Jurkat, Clone E6-1 (cell line): ENCODE measurements around the gene FAM156A.
"Not testable (repeated sequence)": the region's sequence is repeated elsewhere in the genome, so short reads cannot be mapped to it uniquely, and the experiment has no call there.

Experiments
- DNase-seq: peaks from one replicate; pipeline ENCODE4 v3.0.0-alpha.2; 2011; ENCODE audit warnings: low read depth, low spot score
- H3K4me3 ChIP-seq: 2 replicates; pipeline ENCODE4 v1.5.1; 2011; ENCODE audit warnings: mild to moderate bottlenecking, low read length, control low read depth, moderate library complexity

The FAM156A gene

DNA sequence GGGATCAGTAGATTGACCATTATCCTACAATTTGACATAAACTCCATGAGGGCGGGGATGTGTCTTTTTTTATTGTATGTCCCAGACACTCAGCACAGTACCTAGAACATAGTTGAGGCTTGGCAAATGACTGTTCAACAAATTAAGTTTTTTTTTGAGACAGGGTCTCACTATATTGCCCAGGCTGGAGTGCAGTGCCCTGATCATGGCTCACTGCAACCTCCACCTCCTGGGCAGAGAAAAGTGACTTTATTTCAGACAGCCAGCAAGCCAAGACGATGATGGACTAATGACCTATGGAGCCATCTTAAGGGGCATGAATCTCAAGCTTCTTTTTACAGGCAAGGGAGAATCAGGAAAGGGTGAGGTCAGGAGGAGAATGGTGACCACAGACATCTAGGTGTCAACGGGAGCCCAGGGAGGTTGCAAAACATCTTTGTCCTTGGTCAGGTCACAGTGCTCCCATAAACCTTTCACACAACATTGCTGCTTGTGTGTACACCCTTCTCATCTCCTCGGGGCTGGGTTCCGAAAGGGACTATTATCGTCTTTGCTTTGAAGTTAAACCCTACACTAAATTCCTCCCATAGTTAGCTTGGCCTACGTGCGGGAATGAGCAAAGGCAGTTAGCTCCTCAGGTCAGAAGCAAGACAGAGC lies 16.1 kb upstream of the FAM156A start:
- H3K4me3 ChIP-seq, DNase-seq: not testable (repeated sequence)

DNA sequence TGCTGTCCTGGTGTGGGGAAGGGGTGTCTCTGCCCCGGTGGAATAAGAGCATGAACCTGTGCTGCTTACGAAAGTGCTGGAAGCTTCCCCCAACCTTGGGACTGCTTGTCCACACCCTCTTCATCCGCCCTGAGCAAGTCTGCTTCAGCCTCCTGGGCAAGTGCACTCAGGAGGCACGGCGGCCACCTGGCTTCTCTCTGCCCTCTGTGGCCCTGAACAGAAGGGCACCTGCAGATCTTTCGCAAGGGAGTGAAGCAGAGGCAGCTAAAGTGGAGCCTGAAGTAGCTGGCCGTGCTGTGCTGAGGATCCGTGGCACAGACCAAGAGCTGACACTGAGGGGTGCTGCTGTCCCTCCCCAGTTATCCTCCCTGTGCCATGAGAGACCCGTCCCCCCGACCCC lies 9.6 kb upstream of the FAM156A start:
- not testable (repeated sequence) for H3K4me3 ChIP-seq, DNase-seq

DNA sequence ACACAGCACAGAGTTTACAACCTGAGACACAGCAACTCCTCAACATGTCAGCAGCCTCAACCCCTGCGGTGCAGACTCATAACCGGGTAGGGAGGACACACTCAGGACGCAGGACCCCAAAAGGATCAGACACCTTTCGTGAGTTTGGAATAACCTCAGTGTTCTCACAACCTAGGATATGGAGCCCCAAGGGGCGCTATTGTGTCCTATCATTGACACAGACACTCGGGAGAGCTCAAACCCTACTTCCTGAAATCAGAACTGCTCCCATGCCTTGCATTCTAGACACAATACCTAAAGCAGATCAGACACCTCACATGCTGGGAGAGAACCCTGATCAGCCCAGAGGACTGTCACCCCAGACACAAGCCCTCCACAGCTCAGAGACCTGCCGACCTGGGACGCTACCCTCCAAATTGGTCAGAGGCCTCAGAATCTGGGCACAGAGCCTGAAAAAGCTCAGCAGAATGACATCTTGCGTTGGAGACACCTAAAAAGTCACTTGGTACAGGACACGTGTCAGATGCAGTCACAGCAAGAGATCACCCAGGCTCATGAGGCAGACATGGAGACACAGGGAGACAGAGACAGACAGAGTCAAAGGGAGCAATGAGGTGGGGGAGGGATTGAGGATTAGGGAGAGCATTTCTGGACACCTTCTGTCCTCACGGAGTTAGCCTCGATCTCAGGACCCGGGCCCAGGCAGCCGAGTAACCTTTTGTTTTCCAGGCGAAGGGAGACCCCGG lies 8.8 kb upstream of the FAM156A start:
- H3K4me3 ChIP-seq, DNase-seq: not testable (repeated sequence)

DNA sequence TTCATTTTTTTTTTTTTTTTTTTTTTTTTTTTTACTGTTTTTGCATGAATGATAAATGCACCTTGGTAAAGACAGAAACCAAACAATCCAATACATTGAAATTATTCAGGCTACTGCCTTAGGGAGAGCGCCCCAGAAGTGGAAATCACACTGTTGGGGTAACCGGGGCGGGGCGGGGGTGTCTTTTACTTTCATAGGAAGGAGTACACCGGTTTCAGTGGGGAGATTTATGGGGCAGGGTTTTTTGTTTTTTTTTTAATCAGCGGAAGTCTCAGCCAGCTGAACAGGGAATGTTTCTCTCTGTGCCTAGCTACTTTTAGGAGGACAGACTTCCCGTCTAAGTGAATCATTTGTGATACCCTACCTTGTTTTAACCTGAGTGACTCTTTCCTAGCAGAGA lies 643 bp upstream of the FAM156A start:
- DNase-seq, H3K4me3 ChIP-seq: not testable (repeated sequence)

DNA sequence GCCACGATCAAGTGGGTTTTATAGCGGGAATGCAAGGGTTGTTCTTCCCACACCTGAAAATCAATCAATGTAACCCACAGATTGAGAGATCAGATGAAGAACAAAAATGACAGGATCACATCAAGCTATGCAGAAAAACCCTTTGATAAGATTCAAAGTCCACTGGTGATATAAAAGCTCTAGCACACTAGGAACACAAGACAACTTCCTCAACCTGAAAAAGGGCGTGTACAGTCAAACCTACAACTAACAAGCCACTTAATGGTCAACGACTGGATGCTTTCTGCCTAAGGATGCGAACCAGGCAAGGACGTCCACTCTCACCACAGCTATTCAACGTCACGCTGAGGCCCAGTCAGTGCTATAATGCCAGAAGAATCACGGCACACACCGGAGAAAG lies 8.4 kb downstream of the FAM156A start:
- DNase-seq, H3K4me3 ChIP-seq: not testable (repeated sequence)

DNA sequence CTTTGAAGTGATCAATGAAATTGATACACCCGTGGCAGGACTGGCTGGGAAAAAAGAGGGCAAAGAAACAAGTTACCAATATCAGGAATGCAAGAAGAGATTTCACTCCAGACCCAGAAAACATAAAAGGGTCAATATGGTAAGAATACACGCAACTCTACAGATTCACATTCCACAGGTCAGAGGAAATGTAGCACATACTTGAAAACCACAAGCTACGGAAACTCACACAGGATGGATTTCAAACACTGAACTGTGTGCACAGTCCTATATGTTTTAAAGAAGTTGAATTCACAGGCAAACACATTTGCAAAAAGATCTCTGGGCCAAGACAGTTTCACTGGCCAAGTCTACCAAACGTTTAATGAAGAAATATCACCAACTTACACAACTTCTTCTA lies 9.0 kb downstream of the FAM156A start:
- DNase-seq, H3K4me3 ChIP-seq: not testable (repeated sequence)

DNA sequence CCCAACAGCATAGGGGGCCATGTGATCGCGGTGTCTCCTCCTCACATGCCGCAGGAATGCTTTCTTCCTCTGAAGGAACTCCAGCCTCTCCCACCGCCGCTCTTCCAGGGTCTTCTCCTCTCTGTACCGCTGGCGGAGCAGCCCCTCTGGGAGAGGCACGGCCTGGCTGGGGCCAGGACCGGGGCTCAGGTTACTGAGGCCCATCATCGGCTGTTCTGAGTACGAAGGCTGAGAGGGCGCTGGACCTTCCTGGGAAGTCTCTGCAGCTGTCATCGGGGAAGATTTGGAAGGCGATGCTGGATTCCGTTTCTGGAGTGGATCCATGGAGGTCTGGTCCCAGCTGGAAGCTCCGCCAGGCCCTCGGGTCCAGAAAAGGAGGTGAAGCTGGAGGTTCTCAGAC lies 10.1 kb downstream of the FAM156A start:
- not testable (repeated sequence) for DNase-seq, H3K4me3 ChIP-seq

DNA sequence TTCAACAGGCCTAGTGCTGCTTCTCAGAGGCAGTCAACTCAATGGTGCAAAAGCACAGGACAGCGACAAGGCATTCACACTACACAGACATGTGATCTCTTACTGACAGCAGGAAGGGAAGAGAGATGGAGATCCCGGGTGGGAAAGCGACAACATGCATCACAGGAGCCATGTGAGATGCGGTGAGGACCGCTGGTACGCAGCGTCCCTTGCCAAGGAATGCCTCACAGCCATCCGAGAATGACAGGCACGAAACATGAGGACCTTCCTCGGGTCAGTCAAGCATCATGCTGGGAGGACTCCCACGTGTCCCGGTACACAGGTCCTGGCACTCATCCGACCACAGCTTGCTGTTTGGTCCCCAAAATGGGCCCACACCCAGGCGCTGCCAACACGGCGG lies 10.8 kb downstream of the FAM156A start:
- H3K4me3 ChIP-seq, DNase-seq: not testable (repeated sequence)

DNA sequence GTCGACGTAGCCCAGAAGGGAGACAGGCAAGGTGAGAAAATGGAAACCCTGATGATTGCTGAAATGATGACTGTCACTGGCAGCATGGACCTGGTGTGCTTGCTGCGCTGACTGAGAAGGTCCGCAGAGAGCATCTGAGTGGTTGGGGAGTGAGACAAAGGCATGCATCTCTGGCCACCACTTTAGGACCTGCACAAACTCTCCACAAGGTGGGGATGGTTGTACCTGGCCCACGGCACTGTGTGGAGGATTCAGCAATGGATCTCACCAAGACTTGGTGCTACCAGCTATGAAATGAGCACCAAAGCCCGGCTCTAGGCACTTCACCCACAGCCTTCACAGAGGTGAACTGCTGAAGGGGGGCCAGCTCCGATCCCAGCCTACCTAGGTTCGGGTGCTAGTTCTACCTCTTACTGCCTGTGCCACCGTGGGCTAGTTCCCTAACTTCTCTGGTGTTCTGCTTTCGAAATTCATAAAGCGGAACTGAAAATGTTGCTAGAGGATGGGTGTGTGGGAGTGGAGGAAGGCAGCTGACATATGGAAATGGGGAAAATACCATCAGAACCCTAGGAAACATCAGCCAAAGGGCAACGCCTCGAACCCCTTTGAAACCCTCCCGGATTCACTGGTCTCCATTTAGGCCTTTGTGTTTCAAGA lies 12.4 kb downstream of the FAM156A start:
- DNase-seq, H3K4me3 ChIP-seq: not testable (repeated sequence)

DNA sequence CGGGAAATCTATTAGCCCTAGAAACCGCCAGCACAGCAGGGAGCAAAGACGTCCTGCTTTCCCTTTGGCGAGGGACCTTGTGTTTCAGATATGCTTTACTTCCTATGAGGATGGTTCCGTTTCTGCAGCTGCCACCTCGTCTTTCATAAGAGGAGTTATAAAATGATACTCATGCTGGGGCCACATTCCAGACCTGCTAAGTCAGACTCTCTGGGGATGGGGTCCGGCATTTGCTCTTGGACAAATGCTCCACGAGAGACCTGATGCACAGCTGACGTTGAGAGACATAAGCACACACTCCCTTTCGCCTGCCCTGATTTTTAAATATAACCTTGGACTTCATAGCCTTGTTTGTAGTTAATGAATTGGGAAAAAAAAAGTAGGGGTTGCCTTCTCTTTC lies 16.6 kb downstream of the FAM156A start:
- H3K4me3 ChIP-seq, DNase-seq: not testable (repeated sequence)

DNA sequence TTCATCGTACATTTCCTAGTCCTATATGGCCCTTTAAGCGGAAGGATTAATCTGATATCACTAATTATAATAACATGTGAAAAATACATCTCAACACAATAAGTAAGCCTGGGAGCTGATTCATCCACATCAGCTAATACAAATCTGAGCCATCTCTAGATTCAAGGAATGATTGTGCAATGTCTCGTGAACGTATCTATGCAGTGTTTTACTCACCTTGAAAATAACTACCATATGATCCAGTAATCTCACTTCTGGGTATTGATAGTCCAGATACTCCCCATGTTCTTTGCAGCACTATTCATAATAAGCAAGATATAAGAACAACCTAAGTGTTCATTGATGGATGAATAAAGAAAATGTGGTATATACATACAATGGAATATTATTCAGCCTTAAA lies 17.6 kb downstream of the FAM156A start:
- not testable (repeated sequence) for H3K4me3 ChIP-seq, DNase-seq

DNA sequence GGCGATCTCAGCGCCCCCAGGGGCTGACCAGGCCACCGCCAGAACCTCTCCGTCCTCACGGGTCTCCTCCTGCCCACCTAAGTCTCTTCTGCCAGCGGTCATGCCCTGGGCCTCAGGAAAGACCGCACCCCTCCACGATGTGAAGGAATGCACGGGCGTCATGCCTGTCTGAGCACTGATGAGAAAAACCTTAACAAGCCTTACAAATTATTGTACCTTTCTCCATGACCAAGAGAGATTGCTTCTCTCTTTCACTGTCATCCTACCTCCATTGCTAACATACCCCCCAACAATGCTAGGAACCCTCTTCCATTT lies 22.9 kb downstream of the FAM156A start:
- peak overlapping the region; percentile 68 for H3K4me3 ChIP-seq
- DNase-seq: not testable (repeated sequence)

DNA sequence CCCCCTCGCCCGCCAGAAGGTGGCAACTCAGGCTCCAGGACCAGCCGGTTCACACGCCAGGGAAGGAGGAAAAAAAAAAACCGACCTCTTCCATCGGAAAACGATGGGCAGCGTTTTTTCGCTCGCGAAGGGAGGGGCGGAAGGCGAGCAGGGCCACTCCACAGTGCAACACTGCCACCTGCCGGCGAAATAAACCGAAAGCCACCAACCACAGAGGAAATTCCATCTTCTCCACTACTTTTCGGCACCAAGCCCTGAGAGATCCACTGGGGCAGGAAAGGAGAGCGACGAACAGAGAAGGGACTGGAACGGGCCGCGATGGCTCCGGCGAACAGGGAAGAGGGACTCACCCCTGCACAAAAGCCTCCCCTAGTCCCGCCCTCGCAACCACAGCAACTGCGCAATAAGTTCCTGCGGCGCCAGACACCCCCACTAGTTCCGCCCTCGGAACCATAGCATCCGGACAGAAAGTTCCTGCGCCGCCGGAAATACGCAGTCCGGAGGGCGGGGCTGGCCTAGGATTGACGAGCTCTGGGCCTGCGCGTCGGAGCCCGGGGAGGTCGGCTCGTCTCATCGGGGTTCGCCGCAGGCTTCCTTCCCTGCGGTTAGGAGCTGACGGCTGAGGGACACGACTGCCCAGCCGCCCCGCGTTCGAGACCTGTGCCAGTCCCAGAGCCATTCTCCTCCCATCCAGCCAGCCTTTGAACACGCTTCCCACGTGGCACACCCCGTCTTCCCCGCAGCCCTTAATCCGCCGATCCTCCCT lies 23.4 kb downstream of the FAM156A start:
- DNase-seq: peak; percentile 90
- peak overlapping the region; percentile 68 for H3K4me3 ChIP-seq

DNA sequence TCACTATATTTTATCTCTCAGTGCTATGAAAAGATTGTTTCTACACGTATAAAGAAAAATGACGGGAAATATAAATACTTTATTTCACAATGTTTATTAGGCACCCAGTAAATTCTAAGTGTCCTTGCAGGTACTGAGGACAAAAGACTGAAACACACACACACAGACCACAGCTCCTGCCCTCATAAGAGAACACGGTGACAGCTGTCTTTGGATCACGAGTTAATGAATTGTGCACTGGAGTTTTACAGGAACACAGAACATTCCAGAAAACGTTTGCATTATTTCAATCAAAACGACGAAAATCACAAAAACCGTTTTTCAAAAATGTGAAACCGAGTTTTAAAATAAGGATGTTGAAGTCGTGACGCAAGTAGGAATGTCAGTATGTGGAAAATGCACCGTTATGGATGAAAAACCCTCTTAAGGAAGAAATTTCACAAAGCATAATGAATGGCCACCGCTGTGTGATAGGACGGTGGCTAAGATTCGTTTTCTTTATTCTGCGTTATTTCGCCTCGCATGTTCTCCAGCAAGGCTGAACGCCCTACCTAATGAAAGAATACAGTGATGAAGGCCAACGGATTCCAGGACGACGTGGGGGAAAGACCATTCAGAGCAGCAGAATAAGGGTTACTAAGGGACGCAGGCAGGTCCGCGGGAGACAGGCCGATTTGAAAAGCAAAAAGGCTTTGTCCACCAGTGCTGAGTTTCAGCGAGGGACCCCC lies 24.2 kb downstream of the FAM156A start:
- DNase-seq: no peak
- peak overlapping the region; percentile 68 for H3K4me3 ChIP-seq

DNA sequence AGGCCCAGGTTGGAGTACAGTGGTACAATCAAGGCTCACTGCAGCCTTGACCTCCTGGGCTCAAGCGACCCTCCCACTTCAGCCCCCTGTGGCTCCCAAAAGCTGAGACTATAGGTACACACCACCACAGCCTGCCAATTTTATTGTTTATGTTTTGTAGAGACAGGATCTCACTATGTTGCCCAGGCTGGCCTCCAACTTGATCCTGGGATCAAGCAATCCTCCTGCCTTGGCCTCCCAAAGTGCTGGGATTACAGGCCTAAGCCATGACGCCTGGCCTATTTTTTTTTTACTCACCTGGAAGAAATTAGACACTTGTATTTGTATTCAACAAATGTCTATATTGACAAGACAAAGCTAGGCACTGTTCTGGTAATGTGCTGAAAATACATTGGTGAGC lies 25.1 kb downstream of the FAM156A start:
- no peak for DNase-seq
- H3K4me3 ChIP-seq: no peak overlapping the region

DNA sequence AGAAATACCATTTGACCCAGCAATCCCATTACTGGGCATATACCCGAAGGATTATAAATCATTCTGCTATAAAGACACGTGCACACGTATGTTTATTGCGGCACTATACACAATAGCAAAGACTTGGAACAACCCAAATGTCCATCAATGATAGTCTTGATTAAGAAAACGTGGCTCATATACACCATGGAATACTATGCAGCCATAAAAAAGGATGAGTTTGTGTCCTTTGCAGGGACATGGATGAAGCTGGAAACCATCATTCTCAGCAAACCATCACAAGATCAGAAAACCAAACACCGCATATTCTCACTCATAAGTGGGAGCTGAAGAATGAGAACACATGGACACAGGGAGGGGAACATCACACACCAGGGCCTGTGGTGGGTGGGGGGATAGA lies 28.1 kb downstream of the FAM156A start:
- not testable (repeated sequence) for H3K4me3 ChIP-seq, DNase-seq

DNA sequence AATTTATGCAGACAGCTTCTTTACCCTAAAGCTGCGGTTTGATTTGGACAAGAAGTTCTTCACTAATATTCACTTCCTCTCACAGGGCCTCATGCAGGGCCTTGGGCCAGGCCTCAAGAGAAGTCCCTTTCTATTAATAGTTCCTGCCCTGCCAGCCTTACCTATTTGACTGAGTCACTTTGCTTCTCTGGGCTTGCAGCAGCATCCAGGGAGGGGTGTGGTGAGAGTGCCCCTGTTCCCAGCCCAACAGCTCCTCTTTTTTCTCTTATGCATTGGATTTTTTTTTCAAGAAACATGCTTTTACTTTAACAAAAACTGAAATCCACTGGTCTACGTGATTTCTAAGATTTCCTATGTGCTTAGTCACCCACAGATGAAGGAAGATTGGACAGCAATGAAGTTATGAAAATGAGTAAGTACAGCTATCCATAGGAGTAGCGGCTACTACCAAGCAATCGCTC lies 34.5 kb downstream of the FAM156A start:
- no peak for DNase-seq
- no peak overlapping the region for H3K4me3 ChIP-seq

DNA sequence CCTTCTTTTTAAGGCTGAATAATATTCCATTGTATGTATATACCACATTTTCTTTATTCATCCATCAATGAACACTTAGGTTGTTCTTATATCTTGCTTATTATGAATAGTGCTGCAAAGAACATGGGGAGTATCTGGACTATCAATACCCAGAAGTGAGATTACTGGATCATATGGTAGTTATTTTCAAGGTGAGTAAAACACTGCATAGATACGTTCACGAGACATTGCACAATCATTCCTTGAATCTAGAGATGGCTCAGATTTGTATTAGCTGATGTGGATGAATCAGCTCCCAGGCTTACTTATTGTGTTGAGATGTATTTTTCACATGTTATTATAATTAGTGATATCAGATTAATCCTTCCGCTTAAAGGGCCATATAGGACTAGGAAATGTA lies 43.6 kb downstream of the FAM156A start:
- H3K4me3 ChIP-seq, DNase-seq: not testable (repeated sequence)

DNA sequence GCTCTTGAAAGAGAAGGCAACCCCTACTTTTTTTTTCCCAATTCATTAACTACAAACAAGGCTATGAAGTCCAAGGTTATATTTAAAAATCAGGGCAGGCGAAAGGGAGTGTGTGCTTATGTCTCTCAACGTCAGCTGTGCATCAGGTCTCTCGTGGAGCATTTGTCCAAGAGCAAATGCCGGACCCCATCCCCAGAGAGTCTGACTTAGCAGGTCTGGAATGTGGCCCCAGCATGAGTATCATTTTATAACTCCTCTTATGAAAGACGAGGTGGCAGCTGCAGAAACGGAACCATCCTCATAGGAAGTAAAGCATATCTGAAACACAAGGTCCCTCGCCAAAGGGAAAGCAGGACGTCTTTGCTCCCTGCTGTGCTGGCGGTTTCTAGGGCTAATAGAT lies 44.6 kb downstream of the FAM156A start:
- DNase-seq, H3K4me3 ChIP-seq: not testable (repeated sequence)
